ENCODE data around the gene CNDP1.
A peak's percentile ranks its signal among the peaks of the same experiment; 100 is the strongest.

Gene CNDP1

GRCh38 chr18:74511823-74512222 is 22.5 kb upstream of the CNDP1 start:
- Mint-ChIP-seq H3K36me3 (ENCODE audit: low read depth) (peaks cover 99% of the 10 kb centered on the region), H3K9me3 (no peaks in the 10 kb centered on the region), H3K4me1 (ENCODE audit: low read depth) (peaks cover under 1% of the 10 kb centered on the region), H3K4me3 (no peak overlapping the region), H3K27ac (no peak overlapping the region), H3K27me3 (no peaks in the 10 kb centered on the region)
- peak; percentile 16 for DNase-seq

GRCh38 chr18:74512321-74513053 is 21.8 kb upstream of the CNDP1 start:
- no peak overlapping the region for H3K27ac Mint-ChIP-seq

GRCh38 chr18:74513149-74513882 is 21.0 kb upstream of the CNDP1 start:
- Mint-ChIP-seq H3K9me3 (no peaks in the 10 kb centered on the region), H3K4me1 (ENCODE audit: low read depth) (no peaks in the 10 kb centered on the region), H3K36me3 (ENCODE audit: low read depth) (peaks cover 99% of the 10 kb centered on the region), H3K27me3 (no peaks in the 10 kb centered on the region), H3K27ac (peak overlapping the region; percentile 34), H3K4me3 (no peak overlapping the region)
- DNase-seq = peak; percentile 24

More at GRCh38 chr18:74512321-74513053, 21.8 kb upstream of the CNDP1 start:
- Mint-ChIP-seq H3K36me3 (ENCODE audit: low read depth) (peaks cover 99% of the 10 kb centered on the region), H3K27me3 (no peaks in the 10 kb centered on the region), H3K4me3 (no peak overlapping the region), H3K4me1 (ENCODE audit: low read depth) (no peaks in the 10 kb centered on the region), H3K9me3 (no peaks in the 10 kb centered on the region)
- peak; percentile 8 for DNase-seq

- H3K27me3 Mint-ChIP-seq = no peaks in the 10 kb centered on the region
- no peaks in the 10 kb centered on the region for H3K4me1 Mint-ChIP-seq (ENCODE audit: low read depth)
- DNase-seq = peak; percentile 22
- no peak overlapping the region for H3K4me3 Mint-ChIP-seq
- H3K36me3 Mint-ChIP-seq (ENCODE audit: low read depth) = peaks cover 99% of the 10 kb centered on the region
- H3K27ac Mint-ChIP-seq = no peak overlapping the region
- H3K9me3 Mint-ChIP-seq = no peaks in the 10 kb centered on the region
Observed at GRCh38 chr18:74513883-74514205, 20.5 kb upstream of the CNDP1 start.

- Mint-ChIP-seq H3K27ac (peak overlapping the region; percentile 58), H3K4me3 (no peak overlapping the region), H3K27me3 (no peaks in the 10 kb centered on the region), H3K36me3 (ENCODE audit: low read depth) (peaks cover 99% of the 10 kb centered on the region), H3K4me1 (ENCODE audit: low read depth) (no peaks in the 10 kb centered on the region), H3K9me3 (no peaks in the 10 kb centered on the region)
- peak; percentile 23 for DNase-seq
Observed at GRCh38 chr18:74514860-74515495, 19.3 kb upstream of the CNDP1 start.

- Mint-ChIP-seq H3K27ac (no peak overlapping the region), H3K27me3 (no peaks in the 10 kb centered on the region), H3K36me3 (ENCODE audit: low read depth) (peaks cover 99% of the 10 kb centered on the region), H3K4me3 (no peak overlapping the region), H3K4me1 (ENCODE audit: low read depth) (no peaks in the 10 kb centered on the region), H3K9me3 (no peaks in the 10 kb centered on the region)
- peak; percentile 20 for DNase-seq
Observed at GRCh38 chr18:74515620-74516231, 18.6 kb upstream of the CNDP1 start.

- Mint-ChIP-seq H3K27ac (no peak overlapping the region), H3K9me3 (no peaks in the 10 kb centered on the region), H3K27me3 (no peaks in the 10 kb centered on the region), H3K4me1 (ENCODE audit: low read depth) (no peaks in the 10 kb centered on the region), H3K36me3 (ENCODE audit: low read depth) (peaks cover 99% of the 10 kb centered on the region), H3K4me3 (no peak overlapping the region)
- peak; percentile 15 for DNase-seq
Observed at GRCh38 chr18:74516271-74517235, 17.7 kb upstream of the CNDP1 start.

- peaks cover 99% of the 10 kb centered on the region for H3K36me3 Mint-ChIP-seq (ENCODE audit: low read depth)
- H3K27me3 Mint-ChIP-seq = no peaks in the 10 kb centered on the region
- H3K9me3 Mint-ChIP-seq = no peaks in the 10 kb centered on the region
- no peak overlapping the region for H3K27ac Mint-ChIP-seq
- no peaks in the 10 kb centered on the region for H3K4me1 Mint-ChIP-seq (ENCODE audit: low read depth)
- peak; percentile 17 for DNase-seq
- no peak overlapping the region for H3K4me3 Mint-ChIP-seq
Observed at GRCh38 chr18:74517236-74517630, 17.1 kb upstream of the CNDP1 start.

- H3K4me3 Mint-ChIP-seq = no peak overlapping the region
- no peaks in the 10 kb centered on the region for H3K4me1 Mint-ChIP-seq (ENCODE audit: low read depth)
- no peak overlapping the region for H3K27ac Mint-ChIP-seq
- no peaks in the 10 kb centered on the region for H3K27me3 Mint-ChIP-seq
- DNase-seq = peak; percentile 26
- peaks cover 99% of the 10 kb centered on the region for H3K36me3 Mint-ChIP-seq (ENCODE audit: low read depth)
- H3K9me3 Mint-ChIP-seq = no peaks in the 10 kb centered on the region
Observed at GRCh38 chr18:74518456-74519295, 15.6 kb upstream of the CNDP1 start.

- DNase-seq = peak; percentile 24
- Mint-ChIP-seq H3K4me1 (ENCODE audit: low read depth) (no peaks in the 10 kb centered on the region), H3K9me3 (no peaks in the 10 kb centered on the region), H3K27me3 (no peaks in the 10 kb centered on the region), H3K27ac (peak overlapping the region; percentile 40), H3K4me3 (no peak overlapping the region), H3K36me3 (ENCODE audit: low read depth) (peaks cover 98% of the 10 kb centered on the region)
Observed at GRCh38 chr18:74519320-74520095, 14.8 kb upstream of the CNDP1 start.

- Mint-ChIP-seq H3K4me3 (no peak overlapping the region), H3K27me3 (no peaks in the 10 kb centered on the region), H3K27ac (peak overlapping the region; percentile 19), H3K36me3 (ENCODE audit: low read depth) (peaks cover 90% of the 10 kb centered on the region), H3K4me1 (ENCODE audit: low read depth) (no peaks in the 10 kb centered on the region), H3K9me3 (no peaks in the 10 kb centered on the region)
- no peak for DNase-seq
Observed at GRCh38 chr18:74520096-74520833, 14.0 kb upstream of the CNDP1 start.

GRCh38 chr18:74521068-74521725 is 13.1 kb upstream of the CNDP1 start:
- Mint-ChIP-seq H3K27ac (no peak overlapping the region), H3K4me1 (ENCODE audit: low read depth) (no peaks in the 10 kb centered on the region), H3K36me3 (ENCODE audit: low read depth) (peaks cover 81% of the 10 kb centered on the region), H3K27me3 (no peaks in the 10 kb centered on the region), H3K4me3 (no peak overlapping the region), H3K9me3 (no peaks in the 10 kb centered on the region)
- DNase-seq = no peak

Data from activated T-cell treated with anti-CD3 and anti-CD28 coated beads, Interleukin-2, amount 50 U/mL, for 24 hours (primary cell).